Activated CD4-positive, CD25-positive, alpha-beta regulatory T cell (primary cell): ENCODE measurements around the gene TFEB.
"Not testable (repeated sequence)": the region's sequence is repeated elsewhere in the genome, so short reads cannot be mapped to it uniquely, and the experiment has no call there.

Source experiments
- DNase-seq, 4 experiments: peaks; one replicate each; lab custom pipeline; 2025; lab: John Stamatoyannopoulos, UW

TFEB gene

DNA sequence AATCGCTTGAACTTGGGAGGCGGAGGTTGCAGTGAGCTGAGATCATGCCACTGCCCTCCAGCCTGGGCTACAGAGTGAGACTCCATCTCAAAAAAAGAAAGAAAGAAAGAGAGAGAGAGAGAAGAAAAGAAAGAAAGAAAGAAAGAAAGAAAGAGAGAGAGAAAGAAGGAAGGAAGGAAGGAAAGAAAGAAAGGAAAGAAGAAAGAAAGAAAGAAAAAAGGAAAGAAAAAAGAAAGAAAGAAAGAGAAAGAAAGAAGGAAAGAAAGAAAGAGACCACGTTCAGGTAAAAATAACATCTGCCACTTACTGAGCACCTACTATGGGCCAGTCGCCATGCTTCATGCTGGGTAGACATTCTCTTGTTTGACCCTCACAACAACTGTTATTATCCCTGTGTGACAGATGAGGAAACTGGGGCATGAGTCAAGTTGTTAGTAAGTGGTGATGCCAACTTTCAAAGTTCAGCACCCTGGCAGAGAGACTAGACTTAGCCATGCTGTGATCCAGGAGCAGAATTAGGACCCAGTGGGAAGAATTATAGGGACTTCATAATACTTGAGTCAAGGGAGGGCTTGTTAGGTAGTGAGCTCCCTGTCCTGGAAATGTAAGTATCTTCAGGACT lies 30.7 kb upstream of the TFEB start:
- not testable (repeated sequence) for DNase-seq

GRCh38 chr6:41763470-41763869 lies 28.1 kb upstream of the TFEB start:
- DNase-seq, result no peak

DNA sequence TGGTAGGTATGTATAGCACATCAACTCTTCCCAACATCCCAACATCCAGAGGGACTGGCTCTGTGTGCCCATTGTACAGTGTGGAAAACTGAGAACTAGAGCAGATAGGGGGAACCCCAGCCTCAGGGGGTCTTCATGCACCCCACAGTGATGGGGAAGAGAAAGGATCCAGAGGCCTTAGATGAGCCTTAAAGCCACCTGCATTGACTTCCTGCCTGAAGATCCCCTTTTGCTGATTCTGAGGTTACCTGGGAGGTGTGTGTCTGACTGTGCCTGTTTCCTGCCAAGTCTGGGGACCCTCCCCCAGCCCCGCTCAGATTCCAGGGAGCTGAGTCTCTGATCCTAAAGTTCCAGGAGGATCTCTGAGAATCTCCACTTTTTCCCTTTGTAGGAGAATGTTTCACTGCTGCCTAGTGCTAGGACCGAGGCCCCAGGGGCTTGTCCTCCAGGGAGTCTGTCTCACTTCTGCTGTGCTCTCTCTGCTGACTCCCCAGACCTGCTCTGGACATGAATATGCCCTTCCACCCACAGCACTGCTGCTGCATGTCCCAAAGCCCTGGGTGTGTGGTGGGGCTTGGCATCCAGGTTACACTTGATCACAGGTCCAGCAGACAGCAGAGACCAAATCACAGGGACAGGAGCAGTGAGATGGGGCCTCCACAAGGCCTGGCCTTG lies 24.6 kb upstream of the TFEB start:
- no peak for DNase-seq

- DNase-seq, result no peak
These were observed 23.9 kb upstream of the TFEB start for GRCh38 chr6:41759106-41759904.

DNA sequence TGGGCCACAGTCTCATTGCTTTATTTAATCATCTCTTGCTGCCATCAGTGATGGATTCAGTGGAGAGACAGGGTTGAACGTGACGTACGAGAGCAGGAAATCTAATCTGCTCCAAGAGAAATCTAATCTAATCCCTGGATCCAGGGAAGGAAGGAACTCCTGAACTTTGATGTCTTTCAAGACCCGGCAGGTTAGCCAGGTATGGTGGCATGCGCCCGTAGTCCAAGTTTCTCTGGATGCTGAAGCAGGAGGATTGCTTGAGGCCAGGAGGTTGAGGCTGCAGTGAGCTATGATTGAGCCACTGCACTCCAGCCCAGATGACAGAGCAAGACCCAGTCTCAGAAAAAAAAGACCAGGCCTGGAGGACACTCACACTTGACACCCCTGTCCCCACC lies 23.2 kb upstream of the TFEB start:
- DNase-seq, result no peak

DNA sequence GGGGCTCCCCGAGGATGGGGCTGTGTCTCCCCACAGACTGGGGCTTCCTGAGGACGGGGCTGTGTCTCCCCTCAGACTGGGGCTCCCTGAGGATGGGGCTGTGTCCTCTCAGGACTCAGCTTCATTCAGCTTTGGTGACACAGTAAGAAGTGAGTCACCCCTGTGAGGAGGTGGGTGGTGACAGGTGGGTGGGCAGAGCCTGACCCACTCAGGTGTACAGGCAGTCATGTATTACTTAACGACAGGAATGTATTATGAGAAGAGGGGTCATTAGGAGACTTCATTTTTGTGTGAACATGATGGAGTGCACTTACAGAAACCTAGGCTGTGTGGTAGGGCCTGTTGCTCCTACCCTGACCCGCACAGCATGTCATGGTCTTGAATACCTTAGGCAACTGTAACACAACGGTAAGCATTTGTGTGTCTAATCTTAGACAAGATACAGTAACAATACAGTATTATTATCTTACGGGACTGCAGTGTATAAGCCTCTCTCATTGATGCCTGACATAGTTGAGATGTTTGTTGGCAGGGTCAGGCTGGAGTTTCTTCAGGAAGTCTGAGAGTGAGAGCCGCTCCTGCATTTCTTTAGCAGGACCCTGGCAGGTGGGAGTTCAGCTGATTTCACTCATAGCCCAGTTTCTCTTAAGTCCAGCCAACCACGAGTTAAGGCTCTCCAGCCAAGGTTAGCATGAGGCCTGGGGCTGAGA lies 22.7 kb upstream of the TFEB start:
- DNase-seq, result no peak

- no peak for DNase-seq
These were observed 21.9 kb upstream of the TFEB start for GRCh38 chr6:41757271-41757670.

DNA sequence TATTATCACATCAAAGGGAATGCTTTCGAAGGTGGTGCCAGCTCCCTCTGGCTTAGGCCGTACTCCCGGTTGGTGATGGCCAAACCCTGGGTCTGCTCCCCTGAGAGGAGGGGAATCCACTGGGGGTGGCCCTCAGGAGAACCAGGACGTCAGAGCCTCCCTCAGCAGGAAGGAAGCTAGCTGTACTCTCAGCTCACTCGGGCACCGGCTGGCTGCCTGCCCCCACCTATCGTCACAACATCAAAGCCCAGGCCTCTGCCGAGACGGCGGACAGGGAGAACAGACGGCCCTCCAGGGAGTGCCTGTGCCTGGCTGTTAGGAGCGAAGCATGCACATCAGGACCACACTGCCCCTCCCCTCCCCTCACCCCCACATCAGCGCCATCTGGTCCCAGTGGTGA lies 20.9 kb upstream of the TFEB start:
- no peak for DNase-seq

GRCh38 chr6:41755895-41756294 lies 20.5 kb upstream of the TFEB start:
- no peak for DNase-seq

DNA sequence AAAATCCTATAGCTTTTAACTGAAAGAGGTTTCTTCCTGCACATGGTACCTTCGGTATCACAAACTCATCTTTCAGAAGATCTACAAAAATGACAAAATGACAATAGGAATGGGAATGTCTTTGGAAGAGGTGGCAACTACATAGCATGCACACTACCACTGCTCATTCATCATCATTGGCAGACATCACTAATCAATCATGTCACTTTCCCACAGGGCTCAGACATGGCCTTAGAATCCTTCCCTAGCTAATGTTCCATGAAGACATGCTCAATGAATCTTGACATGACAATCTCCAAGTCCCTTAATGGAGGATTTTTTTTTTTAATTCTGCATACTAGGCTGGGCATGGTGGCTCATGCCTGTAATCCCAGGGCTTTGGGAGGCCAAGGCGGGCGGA lies 15.0 kb upstream of the TFEB start:
- no peak for DNase-seq

GRCh38 chr6:41748542-41748941 lies 13.1 kb upstream of the TFEB start:
- DNase-seq, result no peak

GRCh38 chr6:41748102-41748477 lies 12.7 kb upstream of the TFEB start:
- no peak for DNase-seq

GRCh38 chr6:41747256-41748101 lies 12.1 kb upstream of the TFEB start, which contains the start of gene PGC:
Gene PGC (minus strand): TSS chr6:41747397. CDS start chr6:41747334, 63 bp downstream.
- no peak for DNase-seq

- DNase-seq, result no peak
These were observed 10.7 kb upstream of the TFEB start for GRCh38 chr6:41746107-41746506.

DNA sequence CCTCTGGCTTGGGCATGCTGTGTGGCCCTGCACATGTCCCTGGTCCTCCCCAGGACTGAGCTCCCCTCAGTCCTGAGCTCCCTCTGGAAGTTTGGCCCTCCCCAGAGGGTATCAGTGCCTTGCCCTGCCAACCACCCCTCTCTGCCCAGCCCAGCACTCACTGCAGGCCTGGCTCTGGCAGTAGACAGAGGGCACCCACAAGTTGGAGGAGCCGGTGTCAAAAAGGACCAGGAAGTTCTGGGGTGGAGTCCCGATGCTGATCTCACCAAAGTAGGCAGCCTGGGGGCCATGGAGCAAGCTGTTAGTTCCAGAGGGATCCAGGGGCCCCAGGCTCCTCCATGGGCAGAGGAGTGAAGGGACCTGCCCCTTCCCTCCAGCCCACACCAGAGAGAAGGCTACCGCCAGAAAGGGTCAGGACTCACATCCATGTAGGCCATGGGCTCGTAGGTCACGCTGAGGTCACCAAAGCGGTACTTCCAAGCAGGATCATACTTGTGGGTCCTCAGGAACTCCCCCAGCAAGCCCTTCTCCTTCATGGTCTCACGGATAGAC lies 8.9 kb upstream of the TFEB start:
- DNase-seq, result no peak

- no peak for DNase-seq
These were observed 8.2 kb upstream of the TFEB start for GRCh38 chr6:41743406-41744235.

- no peak for DNase-seq
These were observed 6.5 kb upstream of the TFEB start for GRCh38 chr6:41741625-41742490.

- no peak for DNase-seq
These were observed 5.2 kb upstream of the TFEB start for GRCh38 chr6:41740366-41741162.

- DNase-seq, result no peak
These were observed 3.6 kb upstream of the TFEB start for GRCh38 chr6:41739041-41739440.
